NCI-H2107 treated with DMSO at 0.1 percent for 48 hours (cell line): Measurements from ENCODE around the gene SLC41A2.
"Not testable (repeated sequence)": the region's sequence is repeated elsewhere in the genome, so short reads cannot be mapped to it uniquely, and the experiment has no call there.

Experiments used
- DNase-seq: peaks from one replicate; lab custom pipeline; 2025; ENCODE audit not compliant: unreplicated experiment; lab: John Stamatoyannopoulos, UW

Gene SLC41A2, protein sequence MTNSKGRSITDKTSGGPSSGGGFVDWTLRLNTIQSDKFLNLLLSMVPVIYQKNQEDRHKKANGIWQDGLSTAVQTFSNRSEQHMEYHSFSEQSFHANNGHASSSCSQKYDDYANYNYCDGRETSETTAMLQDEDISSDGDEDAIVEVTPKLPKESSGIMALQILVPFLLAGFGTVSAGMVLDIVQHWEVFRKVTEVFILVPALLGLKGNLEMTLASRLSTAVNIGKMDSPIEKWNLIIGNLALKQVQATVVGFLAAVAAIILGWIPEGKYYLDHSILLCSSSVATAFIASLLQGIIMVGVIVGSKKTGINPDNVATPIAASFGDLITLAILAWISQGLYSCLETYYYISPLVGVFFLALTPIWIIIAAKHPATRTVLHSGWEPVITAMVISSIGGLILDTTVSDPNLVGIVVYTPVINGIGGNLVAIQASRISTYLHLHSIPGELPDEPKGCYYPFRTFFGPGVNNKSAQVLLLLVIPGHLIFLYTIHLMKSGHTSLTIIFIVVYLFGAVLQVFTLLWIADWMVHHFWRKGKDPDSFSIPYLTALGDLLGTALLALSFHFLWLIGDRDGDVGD

GRCh38 chr12:104958001-104958804 is at the start of gene SLC41A2:
TSS of gene SLC41A2 (minus strand) at chr12:104958290. CDS start at chr12:104928527, 29,763 bp downstream.
- peak; percentile 88 for DNase-seq

DNA sequence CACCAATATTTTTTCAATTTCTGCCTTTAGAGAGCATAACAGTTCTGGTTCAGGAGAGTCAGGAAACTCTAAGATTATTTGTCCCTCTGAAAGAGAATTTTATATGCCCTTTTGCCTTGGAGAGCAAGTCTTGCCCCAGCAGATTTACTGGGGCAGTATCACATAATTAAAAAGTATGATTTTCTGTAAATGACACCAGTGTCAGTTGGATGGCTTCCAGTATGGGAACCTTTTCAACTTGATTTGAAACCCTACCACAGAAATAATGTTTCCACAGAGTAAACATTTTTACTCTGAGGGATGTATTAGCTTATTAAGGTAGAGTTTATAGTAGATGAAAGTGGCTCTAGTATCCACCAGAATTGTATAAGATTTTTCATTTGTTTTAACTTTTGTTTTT is 43.4 kb upstream of the SLC41A2 start:
- no peak for DNase-seq

DNA sequence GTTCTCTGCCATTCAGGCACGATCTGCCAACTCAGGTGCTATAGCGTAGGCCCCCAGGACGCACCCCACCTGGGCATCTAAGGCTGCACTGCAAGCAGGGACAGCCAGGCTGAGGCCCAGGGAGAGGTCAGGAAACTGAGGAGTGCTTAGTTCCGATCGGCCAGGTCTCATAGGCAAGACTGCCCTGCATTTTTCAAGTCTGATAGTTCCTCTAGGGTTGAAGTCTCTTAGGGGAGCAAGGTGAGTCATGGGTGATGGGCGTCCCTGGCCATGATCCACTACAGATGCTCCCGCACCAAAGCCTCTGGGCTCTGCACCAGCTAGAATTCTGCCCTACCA is 41.2 kb upstream of the SLC41A2 start:
- no peak for DNase-seq

- peak; percentile 91 for DNase-seq
Observed at GRCh38 chr12:104998423-104999346, 40.6 kb upstream of the SLC41A2 start.

GRCh38 chr12:104997541-104997940 is 39.5 kb upstream of the SLC41A2 start:
- DNase-seq = no peak

- no peak for DNase-seq
Observed at GRCh38 chr12:104994336-104994735, 36.2 kb upstream of the SLC41A2 start.

GRCh38 chr12:104991565-104992128 is 33.6 kb upstream of the SLC41A2 start:
- no peak for DNase-seq

DNA sequence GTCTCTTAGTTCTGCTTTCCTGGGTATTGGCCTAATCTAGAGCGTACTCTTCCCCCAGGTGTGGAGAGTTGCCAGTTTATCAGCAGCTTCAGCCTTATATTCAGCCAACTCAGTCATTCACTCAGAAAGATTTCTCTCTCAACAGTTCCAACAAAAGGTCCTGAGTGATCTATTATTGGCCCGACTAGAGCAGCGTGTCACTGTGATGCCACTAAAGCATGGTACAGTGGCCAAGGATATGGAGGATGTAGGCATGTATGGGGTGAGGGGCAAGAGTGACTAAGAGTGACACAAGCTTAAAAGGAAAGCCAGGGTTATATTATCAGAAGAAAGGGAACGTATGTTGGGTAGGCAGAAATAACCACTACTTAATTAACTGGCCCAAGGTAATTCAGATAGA is 32.9 kb upstream of the SLC41A2 start:
- DNase-seq = no peak

- DNase-seq = peak; percentile 95
Observed at GRCh38 chr12:104986022-104986941, 28.2 kb upstream of the SLC41A2 start, which contains the start of gene NOPCHAP1. TSS of gene NOPCHAP1 (plus strand) at chr12:104986316. CDS start at chr12:104986353, 37 bp downstream.

- DNase-seq = no peak
Observed at GRCh38 chr12:104985206-104985605, 27.1 kb upstream of the SLC41A2 start.

- not testable (repeated sequence) for DNase-seq
Observed at GRCh38 chr12:104977688-104978087, 19.6 kb upstream of the SLC41A2 start.

DNA sequence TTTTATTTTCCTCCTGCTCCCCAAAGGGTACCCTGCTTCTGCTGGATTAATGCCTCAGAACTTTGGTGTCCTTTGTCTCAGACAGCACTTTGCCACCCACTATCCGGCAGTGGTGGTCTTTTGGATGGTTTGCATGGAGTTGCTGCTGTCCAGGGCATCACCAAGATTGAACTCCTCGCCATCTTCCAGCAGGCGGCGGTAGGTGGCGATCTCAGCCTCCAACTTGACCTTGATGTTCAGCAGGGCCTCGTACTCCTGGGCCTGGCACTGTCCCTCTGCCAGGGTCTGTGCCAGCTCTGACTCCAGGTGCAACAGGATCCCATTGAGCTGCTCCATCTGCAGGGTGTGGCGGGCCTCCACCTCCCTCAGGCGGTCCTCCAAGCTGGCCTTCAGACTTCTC is 18.6 kb upstream of the SLC41A2 start:
- DNase-seq = no peak

DNA sequence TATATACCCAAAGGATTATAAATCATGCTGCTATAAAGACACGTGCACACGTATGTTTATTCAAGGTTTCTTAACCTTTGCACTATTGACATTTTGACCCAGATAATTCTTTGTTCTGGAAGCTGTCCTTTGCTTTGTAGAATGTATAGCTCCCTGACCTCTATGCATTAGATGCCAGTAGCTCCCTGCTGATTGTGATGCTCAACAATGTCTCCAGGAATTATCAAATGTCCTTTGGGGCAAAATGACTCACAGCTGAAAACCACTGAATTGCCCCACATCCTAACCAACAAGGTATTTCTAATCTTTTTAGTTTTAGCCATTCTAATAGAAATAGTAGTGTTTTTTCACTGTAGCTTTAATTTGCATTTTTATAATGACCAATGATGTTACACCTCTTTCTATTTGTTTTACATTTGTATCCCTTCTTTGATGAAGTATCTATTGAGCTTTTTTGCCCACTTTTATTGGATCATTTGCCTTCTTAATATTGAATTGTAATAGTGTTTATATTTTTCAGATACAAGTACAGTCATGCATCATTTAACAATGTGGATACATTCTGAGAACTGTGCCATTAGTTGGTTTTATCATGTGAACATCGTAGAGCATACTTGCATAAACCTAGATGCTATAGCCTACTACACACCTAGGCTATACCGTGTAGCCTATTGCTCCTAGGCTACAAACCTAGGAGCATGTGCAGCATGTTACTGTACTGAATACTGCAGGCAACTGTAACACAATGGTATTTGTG is 17.7 kb upstream of the SLC41A2 start:
- no peak for DNase-seq

DNA sequence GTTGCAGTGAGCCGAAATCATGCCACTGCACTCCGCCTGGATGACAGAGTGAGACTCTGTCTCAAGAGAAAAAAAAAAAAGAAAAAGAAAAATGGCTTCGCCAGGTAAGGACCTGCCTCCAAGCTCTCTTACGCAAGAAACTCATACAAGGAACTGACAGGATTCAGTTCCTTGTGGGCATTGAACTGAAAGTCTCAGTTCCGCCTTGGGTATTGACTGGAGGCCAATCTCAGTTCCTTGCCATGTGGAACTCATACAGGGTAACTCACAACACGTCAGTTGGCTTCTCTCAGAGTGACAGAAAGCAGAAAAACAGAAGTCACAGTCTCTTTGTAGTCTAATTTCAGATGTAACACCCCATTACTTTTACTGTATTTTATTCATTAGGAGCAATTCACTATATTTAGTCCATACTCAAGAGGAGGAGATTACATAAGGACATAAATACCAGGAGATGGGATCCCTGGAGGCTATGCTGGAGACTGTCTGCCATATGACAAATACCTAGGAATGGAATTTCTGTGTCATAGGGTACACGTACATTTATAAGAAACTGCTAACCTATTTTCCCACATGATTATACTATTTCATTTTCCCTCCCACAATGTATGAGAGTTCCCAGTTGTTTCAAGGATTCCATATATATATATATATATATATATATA is 16.7 kb upstream of the SLC41A2 start:
- DNase-seq = no peak

DNA sequence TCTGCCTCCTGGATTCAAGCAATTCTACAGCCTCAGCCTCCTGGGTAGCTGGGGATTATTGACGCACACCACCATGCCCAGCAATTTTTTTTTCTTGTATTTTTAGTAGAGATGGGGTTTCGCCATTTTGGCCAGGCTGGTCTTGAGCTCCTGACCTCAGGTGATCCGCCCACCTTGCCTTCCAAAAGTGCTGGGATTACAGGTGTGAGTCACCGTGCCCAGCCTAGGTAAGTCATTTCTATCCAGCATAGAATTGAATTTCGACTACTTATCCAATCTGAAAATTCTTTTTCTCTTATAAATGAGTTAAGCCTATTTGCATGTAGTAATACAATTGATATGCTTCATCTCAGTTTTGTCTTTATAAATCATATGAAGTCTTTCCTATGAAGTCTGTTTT is 15.2 kb upstream of the SLC41A2 start:
- no peak for DNase-seq

GRCh38 chr12:104971306-104971705 is 13.2 kb upstream of the SLC41A2 start:
- DNase-seq = no peak

DNA sequence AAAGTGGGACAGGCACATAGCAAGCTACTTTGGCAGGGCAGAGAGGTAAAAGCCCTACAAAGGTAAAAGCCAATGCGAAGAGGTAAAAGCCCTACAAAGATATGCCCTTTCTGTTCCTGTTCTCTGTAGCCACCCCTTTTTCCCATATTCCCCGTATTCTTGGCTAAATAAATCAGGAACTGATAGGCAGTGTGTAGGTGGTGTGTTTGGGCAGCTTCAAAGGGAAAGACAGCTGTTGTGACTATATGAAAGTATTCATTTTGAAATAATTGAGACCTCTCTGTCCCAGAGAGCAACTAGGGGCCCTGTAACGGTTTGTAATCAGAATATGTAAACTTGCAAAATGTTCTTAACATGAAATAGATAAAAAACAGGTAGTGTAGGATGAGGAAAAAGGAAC is 11.3 kb upstream of the SLC41A2 start:
- DNase-seq = no peak

GRCh38 chr12:104966677-104967076 is 8.6 kb upstream of the SLC41A2 start:
- DNase-seq = no peak
